A673 (cell line): ENCODE measurements around the gene OBSCN.
"Not testable (repeated sequence)": the region's sequence is repeated elsewhere in the genome, so short reads cannot be mapped to it uniquely, and the experiment has no call there.

Source experiments
- EZH2 ChIP-seq: fragments of 200-600 bp; sonication (generic); IDR thresholded peaks from 2 replicates; pipeline ENCODE4 v1.6.1; 2017; ENCODE audit warnings: borderline replicate concordance, low read depth, mild to moderate bottlenecking, mixed read lengths, antibody characterized with exemption, low read length; ENCODE audit not compliant: poor library complexity, severe bottlenecking
- TF ChIP-seq, protein P1 (sequence below): fragments of 300-800, 200-600 bp; sonication (generic); conservative IDR thresholded peaks from 2 replicates; pipeline ENCODE4 v1.5.1; 2017; ENCODE audit warnings: low read depth, mild to moderate bottlenecking, antibody characterized with exemption, low read length, moderate library complexity, mixed read lengths

DNA sequence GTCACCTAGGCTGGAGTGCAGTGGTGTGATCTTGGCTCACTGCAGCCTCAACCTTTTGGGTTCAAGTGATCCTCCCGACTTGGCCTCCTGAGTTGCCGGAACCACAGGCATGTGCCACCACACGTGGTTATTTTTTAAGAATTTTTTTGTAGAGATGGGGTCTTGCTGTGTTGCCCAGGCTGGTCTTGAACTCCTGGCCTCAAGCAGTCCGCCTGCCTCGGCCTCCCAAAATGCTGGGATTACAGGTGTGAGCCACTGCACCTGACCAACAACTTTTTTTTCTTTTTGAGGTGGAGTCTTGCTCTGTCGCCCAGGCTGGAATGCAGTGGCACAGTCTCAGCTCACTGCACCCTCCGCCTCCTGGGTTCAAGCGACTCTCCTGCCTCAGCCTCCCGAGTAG lies 13.3 kb downstream of the OBSCN start:
- TF ChIP-seq, protein P1, sequence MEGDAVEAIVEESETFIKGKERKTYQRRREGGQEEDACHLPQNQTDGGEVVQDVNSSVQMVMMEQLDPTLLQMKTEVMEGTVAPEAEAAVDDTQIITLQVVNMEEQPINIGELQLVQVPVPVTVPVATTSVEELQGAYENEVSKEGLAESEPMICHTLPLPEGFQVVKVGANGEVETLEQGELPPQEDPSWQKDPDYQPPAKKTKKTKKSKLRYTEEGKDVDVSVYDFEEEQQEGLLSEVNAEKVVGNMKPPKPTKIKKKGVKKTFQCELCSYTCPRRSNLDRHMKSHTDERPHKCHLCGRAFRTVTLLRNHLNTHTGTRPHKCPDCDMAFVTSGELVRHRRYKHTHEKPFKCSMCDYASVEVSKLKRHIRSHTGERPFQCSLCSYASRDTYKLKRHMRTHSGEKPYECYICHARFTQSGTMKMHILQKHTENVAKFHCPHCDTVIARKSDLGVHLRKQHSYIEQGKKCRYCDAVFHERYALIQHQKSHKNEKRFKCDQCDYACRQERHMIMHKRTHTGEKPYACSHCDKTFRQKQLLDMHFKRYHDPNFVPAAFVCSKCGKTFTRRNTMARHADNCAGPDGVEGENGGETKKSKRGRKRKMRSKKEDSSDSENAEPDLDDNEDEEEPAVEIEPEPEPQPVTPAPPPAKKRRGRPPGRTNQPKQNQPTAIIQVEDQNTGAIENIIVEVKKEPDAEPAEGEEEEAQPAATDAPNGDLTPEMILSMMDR, result not testable (repeated sequence)
- not testable (repeated sequence) for TF ChIP-seq EZH2
